ENCODE measurements around the gene SUPV3L1.
A peak's percentile ranks its signal among the peaks of the same experiment; 100 is the strongest.

Gene SUPV3L1

DNA sequence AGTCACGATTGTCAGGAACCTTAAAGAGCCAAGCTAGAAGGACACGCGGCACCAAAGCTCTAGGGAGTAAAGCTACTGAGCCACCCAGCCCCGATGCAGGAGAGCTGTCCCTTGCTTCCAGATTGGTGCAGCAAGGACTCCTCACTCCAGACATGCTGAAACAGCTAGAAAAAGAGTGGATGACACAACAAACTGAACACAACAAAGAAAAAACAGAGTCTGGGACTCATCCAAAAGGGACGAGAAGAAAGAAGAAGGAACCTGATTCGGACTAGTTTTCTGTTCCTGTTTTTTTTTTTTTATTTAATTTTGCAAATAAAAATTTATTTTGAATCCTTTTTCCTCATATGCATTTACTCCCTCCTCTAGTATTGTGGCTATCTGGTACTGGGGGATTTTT, 28.7 kb downstream of the SUPV3L1 start:
- DNase-seq = peak; percentile 47 to 78 (median 70)

DNA sequence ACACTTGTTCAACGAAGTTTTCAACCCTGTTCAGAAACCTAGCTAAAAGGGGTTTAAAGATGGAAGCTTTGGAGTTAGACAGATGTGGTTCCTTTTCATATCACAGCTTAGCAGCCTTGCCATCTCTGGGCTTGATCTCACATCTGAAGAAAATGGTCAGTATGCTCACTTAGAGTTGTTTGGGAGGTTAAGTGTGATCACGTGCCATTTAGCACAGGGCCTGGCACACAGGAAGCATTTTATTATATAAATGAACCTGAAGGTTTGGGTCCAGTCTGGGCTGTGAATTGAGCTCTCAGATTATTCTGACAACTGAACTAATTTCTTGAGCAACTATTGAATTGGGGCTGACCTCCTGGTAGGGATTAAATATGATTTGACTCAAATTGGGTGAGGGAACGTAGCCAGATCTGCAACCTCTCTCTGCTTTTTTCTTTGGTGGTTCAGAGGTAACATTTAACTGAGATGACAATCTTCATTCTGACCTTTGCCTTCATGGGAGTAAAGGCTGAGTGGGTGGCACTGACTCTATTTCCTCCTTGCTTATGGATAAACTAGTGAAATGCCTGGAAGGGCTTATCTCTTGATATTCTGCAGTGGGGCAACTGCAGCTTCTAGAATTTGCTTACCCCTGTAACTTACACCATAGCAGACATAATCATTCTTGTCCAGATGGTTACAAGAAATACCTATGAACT, 29.9 kb downstream of the SUPV3L1 start:
- peak in 3 of 4 experiments; percentile 46 to 60 (median 54) for DNase-seq

DNA sequence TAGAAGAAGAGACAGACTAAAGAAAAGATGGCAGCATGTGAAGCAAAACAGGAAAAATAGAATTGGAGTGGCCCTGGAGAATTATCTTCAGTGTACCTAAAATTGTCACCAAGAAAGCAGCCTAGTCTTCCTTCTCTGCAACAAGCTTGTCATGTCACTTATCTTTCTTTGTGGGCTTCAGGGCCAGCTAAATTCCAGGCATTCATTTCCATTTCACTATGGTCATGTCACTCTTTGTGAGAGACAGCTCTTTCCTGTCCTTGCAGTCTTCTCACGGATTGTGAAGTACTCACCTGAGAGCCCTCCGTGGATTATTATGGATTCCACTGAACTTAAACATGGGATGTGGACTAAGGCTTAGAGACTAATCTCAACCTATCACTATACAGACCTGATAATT, 31.1 kb downstream of the SUPV3L1 start:
- DNase-seq = no peak

DNA sequence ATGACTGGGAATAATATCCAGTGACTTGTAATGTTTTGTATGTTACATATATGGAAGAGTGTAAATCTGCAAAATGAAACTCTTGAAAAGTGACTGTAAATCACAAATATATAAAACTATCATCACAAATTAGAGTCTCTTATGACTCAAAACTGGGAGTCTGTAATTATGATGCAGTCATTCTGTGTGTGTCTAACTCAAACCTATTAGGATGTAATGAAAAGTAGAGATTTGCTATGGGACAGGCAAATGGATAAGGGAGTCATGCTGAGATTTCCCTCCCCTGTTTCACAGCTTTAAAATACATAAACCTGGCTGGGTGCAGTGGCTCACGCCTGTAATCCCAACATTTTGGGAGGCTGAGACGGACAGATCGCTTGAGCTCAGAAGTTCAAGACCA, 31.5 kb downstream of the SUPV3L1 start:
- DNase-seq = no peak

DNA sequence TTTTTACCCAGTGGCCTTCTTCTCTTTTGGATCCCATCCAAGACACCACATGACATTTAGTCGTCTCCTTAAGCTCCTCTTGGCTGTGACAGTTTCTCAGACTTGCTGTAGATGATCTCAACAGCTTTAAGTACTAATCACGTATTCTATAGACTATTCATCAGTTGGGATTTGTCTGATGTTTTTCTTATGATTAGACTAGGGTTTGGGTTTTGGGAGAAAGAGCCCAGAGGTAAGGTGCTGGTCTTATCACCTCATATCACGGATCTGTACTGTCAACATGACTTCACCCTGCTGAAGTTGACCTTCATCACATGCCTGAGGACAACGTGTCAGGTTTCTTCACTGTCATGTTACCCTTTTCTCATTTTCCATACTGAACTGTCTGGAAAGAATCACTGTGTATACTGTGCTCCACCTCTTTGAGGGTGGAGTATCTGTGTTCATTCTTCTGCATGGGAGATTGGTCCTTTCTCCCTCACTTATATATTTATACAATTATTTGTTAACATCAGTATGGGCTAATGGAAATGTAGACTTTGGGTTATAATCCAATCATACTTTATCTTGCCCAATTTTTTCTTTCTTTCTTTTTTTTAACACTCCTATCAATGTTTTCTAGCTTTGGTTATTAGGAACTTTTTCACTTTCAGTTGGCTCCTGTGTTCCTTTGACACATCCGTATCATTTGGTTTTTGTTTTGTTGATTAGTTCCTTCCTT, 33.7 kb downstream of the SUPV3L1 start:
- peak; percentile 55 to 84 (median 68) for DNase-seq

DNA sequence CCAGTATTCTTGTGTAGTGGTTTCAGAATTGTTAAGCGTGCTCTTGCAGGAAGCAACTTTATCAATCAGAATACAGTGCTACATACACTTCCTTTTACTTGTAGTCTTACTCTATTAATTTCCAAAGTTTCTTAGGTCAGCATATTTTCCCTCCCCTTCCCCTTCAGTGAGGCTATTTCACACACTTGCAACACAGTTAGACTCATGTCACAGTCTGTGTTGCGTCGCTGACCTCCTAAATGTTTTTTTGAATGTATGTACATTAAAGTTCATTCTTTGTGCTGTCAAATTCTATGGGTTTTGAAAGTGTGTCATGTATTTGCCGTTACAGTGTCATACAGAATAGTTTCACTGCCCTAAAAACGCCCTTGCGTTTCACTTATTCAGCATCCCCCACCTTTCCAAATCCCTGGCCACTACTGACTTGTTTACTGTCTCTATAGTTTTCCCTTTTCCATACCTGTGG, 34.7 kb downstream of the SUPV3L1 start:
- peak; percentile 46 to 91 (median 80) for DNase-seq

DNA sequence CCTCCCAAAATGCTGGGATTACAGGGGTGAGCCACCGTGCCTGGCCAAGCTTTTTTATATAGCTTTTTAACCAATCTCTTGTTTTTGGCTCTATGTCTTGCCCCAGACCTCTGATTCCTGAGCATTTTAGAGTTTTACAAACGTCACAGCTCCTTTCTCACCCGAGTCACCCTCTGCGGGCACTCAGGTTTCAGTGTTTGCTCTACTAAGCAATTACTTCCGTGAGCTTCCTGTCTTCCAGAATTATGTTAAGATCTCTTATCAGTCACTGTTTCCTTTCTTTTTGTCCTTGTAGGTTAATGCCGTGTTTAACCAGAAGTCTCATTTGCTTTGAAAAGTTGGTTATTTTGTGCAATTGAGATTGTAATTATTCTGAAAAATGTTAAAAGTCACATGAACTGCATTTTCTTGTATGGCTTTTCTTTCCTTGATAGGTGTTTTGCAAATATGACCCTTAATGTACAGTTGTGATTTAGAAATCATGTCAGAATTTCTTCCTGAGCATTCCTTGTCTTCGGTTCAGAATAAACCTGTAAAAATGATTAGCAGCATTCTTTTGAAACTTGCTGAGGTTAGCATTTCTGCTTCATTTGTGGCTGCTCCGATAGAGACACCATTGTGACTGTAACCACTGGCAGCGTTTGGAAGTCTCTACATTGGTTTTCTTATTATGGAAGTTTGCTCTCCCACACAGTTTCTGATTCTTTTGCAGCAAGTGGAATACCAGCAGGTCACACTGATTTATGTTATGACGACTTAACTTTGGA, 35.6 kb downstream of the SUPV3L1 start:
- DNase-seq = peak in 2 of 4 experiments; percentile 37 to 38

DNA sequence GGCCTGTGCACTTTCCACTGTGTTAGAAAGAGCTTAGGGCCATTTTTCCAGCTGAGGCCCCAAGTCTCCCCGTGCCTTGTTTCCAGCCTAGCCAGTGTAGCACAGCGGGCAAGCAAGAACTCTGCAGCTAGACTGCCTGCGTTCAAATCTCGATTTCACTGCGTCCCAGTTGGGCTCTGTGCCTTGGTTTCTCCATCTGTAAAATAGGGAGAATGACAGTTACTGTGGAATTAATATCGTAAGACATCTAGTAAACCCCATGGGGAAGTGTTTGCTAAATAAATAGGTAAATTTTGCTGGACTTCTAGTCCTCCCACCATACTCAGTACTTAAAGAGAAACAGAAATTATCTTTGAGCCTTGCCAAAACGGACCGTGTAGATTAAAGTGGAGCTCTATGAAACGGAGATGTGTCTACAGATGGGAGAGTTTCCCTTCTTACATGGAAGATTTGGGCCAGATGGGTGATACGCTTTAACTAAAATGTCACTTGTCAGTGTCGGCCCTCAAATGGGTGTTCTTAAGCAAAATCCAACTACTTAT, 36.6 kb downstream of the SUPV3L1 start:
- DNase-seq = no peak

DNA sequence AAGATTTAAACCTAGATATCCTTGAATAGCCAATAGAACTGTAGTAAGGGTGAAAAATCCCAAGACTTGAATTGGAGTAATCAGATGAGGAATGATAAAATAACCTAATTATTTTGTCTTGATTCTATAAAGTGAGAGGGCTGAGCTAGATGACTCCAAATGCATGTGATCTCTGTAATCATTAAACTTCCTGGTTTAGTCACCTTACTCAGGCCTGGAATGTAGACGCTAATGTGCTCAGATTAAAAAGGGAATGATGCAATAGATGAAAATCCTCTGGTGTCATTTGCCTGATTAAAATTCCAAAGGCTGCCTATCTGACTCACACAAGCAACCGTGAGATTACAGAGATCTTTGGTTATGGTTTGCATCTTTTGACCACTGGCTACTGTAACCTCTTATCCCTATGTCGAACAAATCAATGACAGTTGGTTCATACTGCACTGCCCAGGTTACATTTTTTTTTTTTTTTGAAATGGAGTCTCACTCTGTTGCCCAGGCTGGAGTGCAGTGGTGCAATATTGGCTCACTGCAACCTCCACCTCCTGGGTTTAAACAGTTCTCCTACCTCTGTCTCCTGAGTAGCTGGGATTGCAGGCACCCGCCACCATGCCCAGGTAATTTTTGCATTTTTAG, 37.2 kb downstream of the SUPV3L1 start:
- DNase-seq = peak; percentile 46 to 86 (median 62)

DNA sequence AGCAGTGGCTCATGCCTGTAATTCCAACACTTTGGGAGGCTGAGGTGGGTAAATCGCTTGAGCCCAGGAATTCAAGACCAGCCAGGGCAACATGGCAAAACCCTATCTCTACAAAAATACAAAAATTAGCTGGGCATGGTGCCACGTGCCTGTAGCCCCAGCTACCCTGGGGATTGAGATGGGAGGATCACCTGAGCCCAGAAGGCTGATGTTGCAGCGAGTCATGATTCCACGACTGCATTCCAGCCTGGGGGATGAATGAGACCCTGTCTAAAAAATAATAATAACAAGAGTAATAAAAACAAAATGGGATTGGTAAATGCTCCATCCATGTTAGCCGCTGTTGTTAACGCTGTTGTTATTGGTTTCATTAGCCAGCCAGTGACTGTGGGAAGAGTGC, 38.8 kb downstream of the SUPV3L1 start:
- DNase-seq = no peak

DNA sequence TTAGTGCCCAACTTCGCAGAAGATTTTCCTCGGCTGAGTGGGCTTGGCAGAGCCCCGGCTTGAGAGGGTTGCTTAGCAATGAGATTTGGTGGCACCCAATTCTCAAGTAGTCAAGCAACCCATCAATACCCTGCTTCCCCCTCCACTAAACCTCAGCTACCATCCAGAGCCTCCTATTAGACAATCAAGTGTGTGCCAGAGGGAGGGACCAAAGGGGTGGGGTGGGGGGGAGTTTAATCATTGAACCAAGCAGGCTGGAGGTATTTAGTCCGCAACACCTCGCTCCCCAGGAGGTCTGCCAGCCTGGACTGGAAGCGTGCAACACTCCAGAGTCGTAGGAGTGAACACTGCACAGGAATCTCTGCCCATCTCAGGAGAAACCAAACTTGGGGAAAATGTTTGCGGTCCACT, 40.0 kb downstream of the SUPV3L1 start, which contains the start of gene HKDC1:
Gene HKDC1, plus strand, starts transcription at position 292 of the 411 bp plus-strand sequence. Its CDS starts 104 bp downstream, at position 396.
- no peak for DNase-seq

DNA sequence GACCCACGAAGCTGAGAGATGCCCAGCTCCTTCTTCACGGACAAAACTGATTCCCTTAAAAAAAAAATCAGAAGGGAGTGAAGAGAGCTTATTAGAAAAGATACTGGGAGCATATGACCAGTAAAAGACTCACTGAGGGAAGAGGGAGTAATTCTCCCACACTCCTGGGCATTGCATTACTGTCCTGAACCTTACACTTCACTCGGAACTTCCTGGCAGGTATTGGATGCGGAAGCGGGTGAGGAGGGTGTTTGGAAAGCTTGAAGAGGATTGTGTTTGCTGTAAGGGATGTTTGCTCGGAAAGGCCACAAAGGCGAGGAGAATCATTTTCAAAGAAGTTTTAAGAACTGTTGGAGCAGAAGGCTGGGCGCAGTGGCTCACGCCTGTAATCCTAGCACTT, 40.5 kb downstream of the SUPV3L1 start:
- DNase-seq = no peak

DNA sequence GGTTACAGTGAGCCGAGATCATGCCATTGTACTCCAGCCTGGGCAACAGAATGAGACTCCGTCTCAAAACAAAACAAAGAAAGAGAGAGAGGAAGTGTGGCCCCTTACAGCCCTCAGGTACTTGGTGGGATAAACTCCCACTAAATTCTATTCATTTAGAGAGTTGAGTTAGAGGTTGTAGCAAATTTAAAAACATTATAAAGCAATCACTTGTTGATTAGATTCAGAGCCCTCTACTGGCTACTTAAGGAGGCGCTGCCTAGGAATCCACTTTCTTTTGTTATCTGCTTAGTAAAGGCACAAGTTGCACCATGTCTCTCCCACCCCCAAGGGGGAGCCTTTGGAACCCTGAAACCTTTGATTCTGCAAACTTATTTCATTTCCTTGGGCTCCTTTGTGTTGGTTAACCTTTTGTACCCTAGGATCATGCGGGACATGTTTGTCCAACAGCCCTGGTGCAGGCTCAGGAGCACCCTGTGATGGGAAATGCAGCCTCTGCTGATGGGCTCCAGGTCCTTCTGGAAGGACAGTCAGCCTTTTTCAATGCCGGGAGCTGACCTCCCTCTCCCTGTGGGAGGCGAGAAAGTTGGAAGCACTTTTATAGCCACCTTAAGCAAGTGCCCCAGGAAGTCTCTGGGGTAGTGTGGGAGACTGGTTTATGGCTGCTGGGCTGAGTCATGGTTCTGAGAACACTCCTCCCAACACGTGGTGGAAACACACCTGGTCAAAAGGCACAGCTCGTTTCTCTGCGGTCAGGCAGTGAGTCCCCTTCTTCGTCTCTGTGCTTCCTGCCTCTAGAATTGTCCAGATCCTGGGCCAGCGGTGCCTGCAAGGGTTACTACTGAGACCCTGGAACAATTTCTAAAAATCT, 42.4 kb downstream of the SUPV3L1 start:
- peak; percentile 50 to 79 (median 69) for DNase-seq

DNA sequence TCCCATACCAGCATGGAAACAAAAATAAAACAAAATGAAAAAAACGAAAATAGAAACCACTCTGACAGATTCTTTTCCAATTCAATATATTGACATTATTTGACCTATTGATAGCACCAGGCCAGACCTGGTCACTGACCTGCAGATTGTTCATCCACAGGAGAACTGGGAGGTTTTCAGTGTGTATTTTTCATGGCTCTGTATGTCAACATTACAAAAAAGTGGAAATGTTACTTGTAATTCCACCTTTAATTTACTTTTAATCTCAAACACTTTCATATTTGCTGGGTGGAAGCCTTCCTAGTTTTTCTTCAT, 43.0 kb downstream of the SUPV3L1 start:
- DNase-seq = no peak

DNA sequence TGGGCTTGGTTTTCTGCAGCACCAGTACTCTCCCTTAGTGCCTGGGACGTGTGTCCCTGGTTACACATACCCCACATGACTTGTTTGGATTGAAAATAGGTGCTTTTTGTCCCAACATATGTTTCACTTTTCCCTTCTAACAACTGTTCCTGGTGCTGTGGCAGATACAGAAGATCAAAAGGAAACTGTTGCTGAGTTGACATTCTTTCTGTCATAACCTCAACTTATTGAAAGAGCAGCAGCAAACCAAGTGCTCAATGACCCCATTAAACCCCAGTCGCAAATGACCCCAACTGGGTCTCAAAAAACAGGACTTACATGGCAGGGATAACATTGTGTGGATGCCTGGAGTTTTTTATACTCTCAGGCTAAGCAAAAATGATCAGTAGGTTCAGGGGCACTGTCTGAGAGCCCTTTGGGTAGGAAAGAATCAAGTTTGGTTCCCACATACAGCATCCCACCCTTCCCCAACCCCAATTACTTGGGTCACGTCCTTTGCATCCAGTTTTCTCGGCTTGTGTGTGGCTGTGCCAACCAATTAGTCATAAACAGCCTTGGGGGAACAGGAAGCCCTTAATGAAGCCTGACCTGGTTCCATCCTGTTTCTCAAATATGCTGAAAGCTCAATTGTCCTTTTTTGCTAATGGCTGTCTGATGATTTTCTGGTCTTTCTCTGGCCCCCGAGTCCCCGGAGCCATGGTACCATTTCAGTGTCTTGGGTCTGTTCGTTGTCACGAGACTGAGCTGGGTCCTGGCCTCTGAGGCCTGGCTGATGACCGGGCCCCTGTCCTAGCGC, 45.0 kb downstream of the SUPV3L1 start:
- no peak for DNase-seq

DNA sequence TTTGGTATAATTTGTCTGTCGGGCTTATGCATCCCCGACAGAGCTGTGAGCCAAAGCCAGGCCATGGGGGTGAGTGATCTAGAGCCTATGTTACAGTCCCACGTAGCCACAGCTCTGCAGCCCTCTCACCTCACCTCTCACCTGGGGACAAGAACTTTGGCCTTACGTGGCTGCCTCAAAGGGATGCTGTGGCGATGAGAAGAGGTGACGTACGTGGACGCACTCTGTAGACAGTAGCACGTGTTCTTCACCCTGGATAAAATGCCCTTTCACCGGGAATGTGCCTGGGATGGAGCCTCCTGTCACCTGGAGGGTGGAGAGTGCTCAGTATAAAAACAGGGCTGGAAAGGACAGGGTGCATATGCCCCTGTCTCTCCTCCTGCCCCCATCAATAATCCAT, 45.6 kb downstream of the SUPV3L1 start:
- DNase-seq = no peak

DNA sequence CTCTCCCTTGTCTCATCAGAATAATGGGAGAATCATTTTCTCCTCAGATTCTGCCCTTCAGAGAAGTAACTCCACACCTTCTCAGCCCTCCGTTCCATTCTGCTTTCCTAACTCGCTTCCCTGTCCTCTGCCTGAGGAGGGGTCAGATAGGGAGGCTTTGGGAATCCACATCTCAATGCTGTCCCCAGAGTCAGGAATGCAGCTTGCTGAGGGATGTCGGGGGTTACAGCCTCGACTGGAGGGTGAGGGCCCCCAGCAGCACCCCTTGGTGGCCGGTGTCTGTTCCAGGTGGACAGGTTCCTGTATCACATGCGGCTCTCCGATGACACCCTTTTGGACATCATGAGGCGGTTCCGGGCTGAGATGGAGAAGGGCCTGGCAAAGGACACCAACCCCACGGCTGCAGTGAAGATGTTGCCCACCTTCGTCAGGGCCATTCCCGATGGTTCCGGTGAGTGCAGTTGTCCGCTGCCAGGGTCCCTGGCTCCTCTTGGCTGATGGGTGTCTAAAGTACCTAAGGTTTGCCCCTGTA, 47.0 kb downstream of the SUPV3L1 start:
- no peak for DNase-seq

DNA sequence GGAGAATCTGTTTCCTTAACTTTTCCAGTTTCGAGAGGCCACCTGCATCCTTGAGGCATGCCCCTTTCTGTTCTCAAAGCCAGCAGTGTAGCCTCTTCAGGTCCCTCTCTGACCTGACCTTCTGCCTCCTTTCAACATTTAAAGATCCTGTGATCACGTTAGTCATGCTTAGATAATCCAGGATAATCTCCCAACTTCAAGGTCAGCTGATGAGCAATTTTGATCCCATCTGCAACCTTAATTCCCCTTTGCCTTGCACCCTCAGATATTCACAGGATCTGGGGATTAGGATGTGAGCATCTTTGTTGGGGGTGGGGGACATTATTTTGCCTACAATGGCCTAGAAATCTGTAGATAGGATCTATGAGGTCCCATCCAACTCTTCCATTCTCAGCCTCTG, 48.1 kb downstream of the SUPV3L1 start:
- peak in 1 of 4 experiments; percentile 10 for DNase-seq

DNA sequence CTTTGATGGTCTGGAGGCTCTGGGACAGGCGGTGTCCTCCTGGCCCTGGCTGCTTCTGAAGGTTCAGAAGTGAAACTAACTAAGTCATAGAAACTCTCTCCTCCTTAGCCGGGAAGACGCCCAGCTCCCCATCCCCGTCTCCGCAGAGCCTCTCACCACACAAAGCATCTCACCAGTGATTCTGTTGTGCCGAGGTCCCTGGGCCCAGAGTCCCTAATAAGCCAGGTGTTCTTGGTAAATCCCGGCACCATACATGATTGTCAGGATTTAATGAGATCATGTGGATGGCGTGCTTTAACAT, 49.5 kb downstream of the SUPV3L1 start:
- DNase-seq = no peak

DNA sequence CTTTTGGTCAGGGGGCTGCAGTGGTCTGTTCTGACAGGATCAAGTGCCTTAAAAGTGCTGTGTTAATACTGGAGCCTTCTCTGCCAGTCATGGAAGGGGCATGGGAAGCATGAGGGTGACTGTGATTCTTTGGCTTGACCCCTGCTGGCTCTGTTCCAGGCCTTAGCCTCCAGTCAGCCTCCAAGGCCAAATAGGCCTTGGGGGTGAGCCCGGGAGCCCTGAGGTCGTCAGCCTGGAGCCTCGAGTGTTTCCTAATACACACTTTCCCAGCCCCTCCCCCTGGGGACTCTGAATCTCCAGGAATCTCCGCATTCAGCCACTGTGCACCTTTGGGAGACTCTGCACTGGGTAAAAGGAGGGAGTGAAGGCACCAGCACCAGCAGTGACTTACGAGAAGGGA, 50.1 kb downstream of the SUPV3L1 start:
- no peak for DNase-seq

DNA sequence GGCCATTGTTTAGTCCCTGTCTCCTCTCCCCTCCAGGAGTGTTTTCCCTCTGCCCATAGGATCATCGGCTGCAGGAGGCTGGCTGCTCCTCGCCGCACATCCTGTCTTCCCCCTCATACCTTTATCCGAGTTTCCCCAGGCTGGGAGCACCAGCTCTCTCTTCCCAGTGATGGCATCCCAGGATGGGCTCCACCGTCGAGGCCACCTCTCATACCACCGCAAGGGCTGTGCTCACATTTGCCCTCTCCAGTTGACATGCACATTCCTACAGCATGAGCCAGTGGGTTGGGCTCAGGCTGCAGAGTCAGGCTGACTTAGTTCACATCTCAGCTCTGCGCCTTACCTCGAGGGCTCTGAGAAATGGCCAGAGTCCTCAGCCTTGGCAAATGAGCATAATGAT, 52.2 kb downstream of the SUPV3L1 start:
- DNase-seq = no peak

All from suppressor macrophage (primary cell).